ENCODE data around the gene STN1. TPM values are rescaled to one million over a fixed set of nuclear protein-coding genes. Genes with fewer than 3 reads are reported as not detected.
A peak's percentile ranks its signal among the peaks of the same experiment; 100 is the strongest.

Gene STN1
- total RNA-seq, 1 donor = 23.3 TPM

DNA sequence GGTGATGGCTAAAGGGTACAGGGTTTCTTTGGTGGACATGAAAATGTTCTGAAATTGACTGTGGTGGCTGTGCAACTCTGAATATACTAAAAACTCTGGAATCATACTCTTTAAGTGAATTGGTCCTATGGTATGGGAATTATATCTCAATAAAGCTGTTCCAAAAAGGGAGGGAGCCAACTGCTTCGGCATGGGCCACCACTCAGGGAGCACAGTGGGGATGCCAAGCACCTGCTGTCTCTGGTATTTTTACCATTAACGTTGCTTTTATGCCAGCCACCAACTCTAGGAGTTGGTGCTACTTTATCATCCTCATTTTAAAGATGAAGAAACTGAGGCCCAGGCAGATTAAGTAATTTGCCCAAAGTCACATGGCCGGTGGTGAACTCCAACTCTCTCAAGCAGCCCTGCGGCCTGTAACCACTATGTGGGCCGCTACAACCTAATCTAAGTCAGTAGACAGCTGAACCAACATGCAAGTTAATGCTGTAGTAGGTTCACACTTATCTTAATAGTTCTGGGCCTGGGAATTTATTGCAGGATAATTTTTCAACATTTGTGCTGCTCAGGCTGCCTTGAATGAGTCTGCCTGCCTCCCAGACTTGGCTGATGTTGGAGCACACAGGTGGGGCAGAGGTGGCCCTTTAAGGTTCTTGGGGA is 83.4 kb downstream of the STN1 start:
- no peak overlapping the region for H3K4me3 ChIP-seq (ENCODE audit: low read depth, low read length)
- TF ChIP-seq, protein P1, sequence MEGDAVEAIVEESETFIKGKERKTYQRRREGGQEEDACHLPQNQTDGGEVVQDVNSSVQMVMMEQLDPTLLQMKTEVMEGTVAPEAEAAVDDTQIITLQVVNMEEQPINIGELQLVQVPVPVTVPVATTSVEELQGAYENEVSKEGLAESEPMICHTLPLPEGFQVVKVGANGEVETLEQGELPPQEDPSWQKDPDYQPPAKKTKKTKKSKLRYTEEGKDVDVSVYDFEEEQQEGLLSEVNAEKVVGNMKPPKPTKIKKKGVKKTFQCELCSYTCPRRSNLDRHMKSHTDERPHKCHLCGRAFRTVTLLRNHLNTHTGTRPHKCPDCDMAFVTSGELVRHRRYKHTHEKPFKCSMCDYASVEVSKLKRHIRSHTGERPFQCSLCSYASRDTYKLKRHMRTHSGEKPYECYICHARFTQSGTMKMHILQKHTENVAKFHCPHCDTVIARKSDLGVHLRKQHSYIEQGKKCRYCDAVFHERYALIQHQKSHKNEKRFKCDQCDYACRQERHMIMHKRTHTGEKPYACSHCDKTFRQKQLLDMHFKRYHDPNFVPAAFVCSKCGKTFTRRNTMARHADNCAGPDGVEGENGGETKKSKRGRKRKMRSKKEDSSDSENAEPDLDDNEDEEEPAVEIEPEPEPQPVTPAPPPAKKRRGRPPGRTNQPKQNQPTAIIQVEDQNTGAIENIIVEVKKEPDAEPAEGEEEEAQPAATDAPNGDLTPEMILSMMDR (IDR thresholded peaks at IDR 0.05; ENCODE audit: insufficient read depth, low read depth, low read length) = no peak
- DNase-seq (ENCODE audit: low read depth) = no peak

DNA sequence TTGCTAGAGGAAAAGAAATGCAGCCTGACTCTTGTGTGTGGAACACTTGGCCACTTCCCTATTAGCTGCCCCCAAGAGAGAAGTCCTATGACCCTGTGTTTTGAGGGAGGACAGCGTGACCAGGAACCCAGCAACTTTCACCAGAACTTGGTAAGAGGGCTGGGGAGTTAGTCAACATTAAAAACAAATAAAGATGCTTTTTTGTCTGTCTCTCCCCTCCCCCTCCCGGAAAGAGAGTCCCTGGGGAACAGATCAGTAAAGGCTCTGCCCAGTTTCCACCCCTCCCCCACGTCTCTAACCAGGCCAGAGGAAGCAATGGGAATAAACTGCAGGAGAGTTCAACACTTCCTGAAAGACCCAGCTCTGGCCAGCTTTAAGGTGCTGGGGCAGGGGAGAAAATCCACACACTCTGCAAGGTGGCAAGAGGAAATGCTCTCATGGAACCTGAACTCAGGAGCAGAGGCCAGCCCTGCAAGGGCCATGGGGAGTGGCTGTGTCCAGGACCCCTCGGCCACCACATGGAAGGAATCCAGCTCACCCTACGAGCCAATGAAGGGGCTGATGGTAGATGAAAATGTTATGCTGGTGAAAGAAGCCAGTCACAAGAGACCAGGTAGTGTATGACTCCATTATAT is 84.1 kb downstream of the STN1 start:
- peak; percentile 52 for DNase-seq (ENCODE audit: low read depth)
- TF ChIP-seq, protein P1 (IDR thresholded peaks at IDR 0.05; ENCODE audit: insufficient read depth, low read depth, low read length) = no peak
- no peak overlapping the region for H3K4me3 ChIP-seq (ENCODE audit: low read depth, low read length)

DNA sequence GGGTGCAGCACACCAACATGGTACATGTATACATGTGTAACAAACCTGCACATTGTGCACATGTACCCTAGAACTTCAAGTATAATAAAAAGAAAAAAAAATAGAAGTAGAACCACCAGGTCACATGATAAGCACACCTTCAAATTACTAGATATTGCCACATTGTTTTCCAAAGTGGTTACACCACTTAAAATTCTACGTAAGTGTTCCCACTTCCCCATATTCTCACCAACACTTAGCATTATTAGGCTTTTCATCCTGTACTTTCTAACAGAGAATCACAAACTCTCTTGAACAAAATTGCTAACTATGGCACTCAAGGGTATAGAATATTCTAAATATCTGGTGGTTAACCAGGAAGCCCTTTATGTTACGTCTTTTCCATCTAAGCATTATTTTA is 85.2 kb downstream of the STN1 start:
- no peak for DNase-seq (ENCODE audit: low read depth)
- TF ChIP-seq, protein P1 (IDR thresholded peaks at IDR 0.05; ENCODE audit: insufficient read depth, low read depth, low read length) = no peak
- no peak overlapping the region for H3K4me3 ChIP-seq (ENCODE audit: low read depth, low read length)

Other genes with a start within 250 kb of the STN1 start
- gene SH3PXD2A, start 62.6 kb downstream of the STN1 start, total RNA-seq = 58.3 and 64.4 TPM in 2 replicates
- 48.8 and 52.2 TPM in 2 replicates for gene SLK, start 49.0 kb upstream of the STN1 start, total RNA-seq
- gene COL17A1, start 167.7 kb upstream of the STN1 start, total RNA-seq = not detected in 2 replicates
- gene SFR1, start 204.0 kb upstream of the STN1 start, total RNA-seq = 6.1 and 8.2 TPM in 2 replicates